Activated CD8-positive, alpha-beta memory T cell treated with anti-CD3 and anti-CD28 coated beads for 36 hours (primary cell): Measurements from ENCODE around the gene AK1. TPM values are rescaled to one million over a fixed set of nuclear protein-coding genes. Genes with fewer than 3 reads are reported as not detected.
"Not testable (repeated sequence)": the region's sequence is repeated elsewhere in the genome, so short reads cannot be mapped to it uniquely, and the experiment has no call there.

ENCODE experiments used
- CTCF ChIA-PET: fragments of 350-600 bp; sonication (Branson Sonifier 250); formaldehyde crosslinking; loops from one replicate; lab custom pipeline; 2021; ENCODE audit warnings: antibody characterized with exemption; lab: Charles Lee
- POLR2A ChIA-PET: fragments of 350-600 bp; sonication (Branson Sonifier 250); formaldehyde crosslinking; loops from one replicate; lab custom pipeline; 2021; ENCODE audit warnings: antibody characterized with exemption; lab: Charles Lee
- total RNA-seq, 2 experiments: library from RNA; stranded (reverse); gene quantifications; one replicate each; pipeline ENCODE4 v1.2.3, GENCODE V29; 2021

AK1 gene
- total RNA-seq, 2 experiments from 2014 or later: 11.6 to 12.6 TPM

GRCh38 chr9:127876026-127876763 lies 1.3 kb downstream of the AK1 start:
- POLR2A ChIA-PET: no interaction called here
- CTCF ChIA-PET: interaction anchor here (1.1 to 1.3 kb wide), 2 partner anchors 21 to 45 kb away, joined by 3 read pairs; no protein-coding TSS in a partner anchor

- ChIA-PET CTCF (no interaction called here), POLR2A (no interaction called here)
Measured at GRCh38 chr9:127875306-127875966, 2.0 kb downstream of the AK1 start.

- POLR2A ChIA-PET: interaction anchor here (0.6 to 1.0 kb wide), 2 partner anchors 11 to 24 kb away, joined by 3 read pairs; no protein-coding TSS in a partner anchor
- CTCF ChIA-PET: interaction anchor here (0.6 kb wide), 1 partner anchor 11 kb away, joined by 4 read pairs; no protein-coding TSS in a partner anchor
Measured at GRCh38 chr9:127874301-127875221, 2.9 kb downstream of the AK1 start.

- POLR2A ChIA-PET: interaction anchor here (0.6 to 1.0 kb wide), 2 partner anchors 11 to 24 kb away, joined by 3 read pairs; no protein-coding TSS in a partner anchor
- CTCF ChIA-PET: interaction anchor here (0.6 to 0.7 kb wide), 2 partner anchors 10 to 14 kb away, joined by 4 to 6 read pairs; no protein-coding TSS in a partner anchor
Measured at GRCh38 chr9:127873886-127874285, 3.6 kb downstream of the AK1 start.

- POLR2A ChIA-PET: interaction anchor here (1.0 kb wide), 1 partner anchor 12 kb away, joined by 3 read pairs; no protein-coding TSS in a partner anchor
- CTCF ChIA-PET: interaction anchor here (0.7 to 1.2 kb wide), 2 partner anchors 15 to 138 kb away, joined by 3 to 6 read pairs; partner anchors contain the start of gene TOR2A
Measured at GRCh38 chr9:127873223-127873691, 4.2 kb downstream of the AK1 start.

- ChIA-PET POLR2A (interaction anchor here (0.6 kb wide), 1 partner anchor 12 kb away, joined by 7 read pairs; no protein-coding TSS in a partner anchor), CTCF (interaction anchor here (0.7 to 6.4 kb wide), 3 partner anchors 49 to 138 kb away, joined by 3 to 38 read pairs (median 3); partner anchors contain the start of gene TOR2A)
Measured at GRCh38 chr9:127872369-127873222, 4.9 kb downstream of the AK1 start.

- CTCF ChIA-PET: interaction anchor here (0.6 to 6.4 kb wide), 6 partner anchors 10 to 918 kb away, joined by 3 to 38 read pairs (median 8); no protein-coding TSS in a partner anchor
- POLR2A ChIA-PET: no interaction called here
Measured at GRCh38 chr9:127871531-127871930, 5.9 kb downstream of the AK1 start.

- ChIA-PET CTCF (interaction anchor here (1.0 to 6.4 kb wide), 8 partner anchors 9 to 294 kb away, joined by 3 to 38 read pairs (median 14); partner anchors contain the start of gene TOR2A), POLR2A (no interaction called here)
Measured at GRCh38 chr9:127870887-127871286, 6.6 kb downstream of the AK1 start.

- POLR2A ChIA-PET: not testable (repeated sequence)
- CTCF ChIA-PET: interaction anchor here (0.6 to 6.4 kb wide), 45 partner anchors 8 to 524 kb away, joined by 3 to 38 read pairs (median 6); partner anchors contain the start of genes ENG, PTRH1, ST6GALNAC4 and TOR2A
Measured at GRCh38 chr9:127870153-127870491, 7.4 kb downstream of the AK1 start.

GRCh38 chr9:127869310-127870152 lies 7.9 kb downstream of the AK1 start:
- POLR2A ChIA-PET: interaction anchor here (0.7 to 1.1 kb wide), 2 partner anchors 47 to 67 kb away, joined by 3 read pairs; partner anchors contain the start of gene ST6GALNAC4
- CTCF ChIA-PET: interaction anchor here (0.6 to 6.4 kb wide), 49 partner anchors 8 to 523 kb away, joined by 3 to 38 read pairs (median 5); partner anchors contain the start of genes ENG, PTRH1, ST6GALNAC4 and TOR2A

- ChIA-PET CTCF (interaction anchor here (1.7 to 6.4 kb wide), 9 partner anchors 9 to 133 kb away, joined by 5 to 38 read pairs (median 11); partner anchors contain the start of gene TOR2A), POLR2A (interaction anchor here (0.5 to 1.1 kb wide), 2 partner anchors 66 to 180 kb away, joined by 3 to 6 read pairs; no protein-coding TSS in a partner anchor)
Measured at GRCh38 chr9:127868278-127868902, 9.1 kb downstream of the AK1 start.

- CTCF ChIA-PET: interaction anchor here (0.6 to 6.4 kb wide), 4 partner anchors 13 to 311 kb away, joined by 4 to 38 read pairs (median 20); partner anchors contain the start of gene TOR2A
- POLR2A ChIA-PET: no interaction called here
Measured at GRCh38 chr9:127867356-127868277, 9.9 kb downstream of the AK1 start.

GRCh38 chr9:127866535-127866934 lies 10.9 kb downstream of the AK1 start:
- ChIA-PET CTCF (interaction anchor here (0.6 to 6.4 kb wide), 5 partner anchors 11 to 132 kb away, joined by 4 to 38 read pairs (median 7); partner anchors contain the start of gene TOR2A), POLR2A (no interaction called here)

GRCh38 chr9:127865645-127866464 lies 11.6 kb downstream of the AK1 start:
- ChIA-PET CTCF (interaction anchor here (1.5 to 2.0 kb wide), 3 partner anchors 10 to 131 kb away, joined by 4 to 7 read pairs (median 4); partner anchors contain the start of gene TOR2A), POLR2A (no interaction called here)
